PC-3 (cell line): ENCODE data around the gene NSMCE1. TPM values are rescaled to one million over a fixed set of nuclear protein-coding genes. Genes with fewer than 3 reads are reported as not detected.

ENCODE experiments used
- ATAC-seq: fragments of 200-7000 bp; cut with Tn5 transposase; 2 replicates; pipeline ENCODE4 v1.9.1; 2020; ENCODE audit warnings: mild to moderate bottlenecking, moderate library complexity
- BruUV-seq: library from RNA; stranded (reverse); fragments of 400-500 nt; replicated peaks from 2 replicates; lab custom pipeline; 2021; lab: Mats Ljungman, UMichigan
- CTCF ChIA-PET: fragments of 300-600 bp; sonication (Branson Sonifier 250); formaldehyde crosslinking; loops from one replicate; lab custom pipeline; 2022; ENCODE audit warnings: antibody characterized with exemption; lab: Charles Lee
- POLR2A ChIA-PET: fragments of 300-600 bp; sonication (Branson Sonifier 250); formaldehyde crosslinking; loops from one replicate; lab custom pipeline; 2022; ENCODE audit warnings: antibody characterized with exemption; ENCODE audit not compliant: unreplicated experiment; lab: Charles Lee
- DNase-seq: peaks from one replicate; pipeline ENCODE4 v3.0.0-alpha.2; 2015
- H2AFZ ChIP-seq: fragments of 300-600 bp; sonication (generic); 2 replicates; pipeline ENCODE4 v1.6.0; 2016; ENCODE audit warnings: antibody characterized with exemption, low read length
- H3F3A ChIP-seq: fragments of 300-600 bp; sonication (generic); one replicate; pipeline ENCODE4 v1.6.0; 2017; ENCODE audit warnings: antibody characterized with exemption, low read length, control low read depth, mild to moderate bottlenecking; ENCODE audit not compliant: unreplicated experiment
- H3K27ac ChIP-seq: fragments of 300-600 bp; sonication (generic); 2 replicates; pipeline ENCODE4 v1.5.1; 2016; ENCODE audit warnings: mild to moderate bottlenecking, low read length
- H3K27me3 ChIP-seq: fragments of 300-600 bp; sonication (generic); 2 replicates; pipeline ENCODE4 v1.6.1; 2016; ENCODE audit warnings: low read length, mixed read lengths
- H3K36me3 ChIP-seq: fragments of 300-600 bp; sonication (generic); 2 replicates; pipeline ENCODE4 v1.6.1; 2016; ENCODE audit warnings: low read depth, mixed run types, low read length, mixed read lengths
- H3K4me1 ChIP-seq: fragments of 300-600 bp; sonication (generic); 2 replicates; pipeline ENCODE4 v1.5.1; 2016; ENCODE audit warnings: low read length; ENCODE audit not compliant: insufficient read depth
- H3K4me2 ChIP-seq: fragments of 300-600 bp; sonication (generic); 2 replicates; pipeline ENCODE4 v1.6.0; 2016; ENCODE audit warnings: low read length
- H3K4me3 ChIP-seq: fragments of 300-600 bp; sonication (generic); 2 replicates; pipeline ENCODE4 v1.5.1; 2016; ENCODE audit warnings: mild to moderate bottlenecking, low read length, mixed read lengths
- H3K79me2 ChIP-seq: fragments of 300-600 bp; sonication (generic); 2 replicates; pipeline ENCODE4 v1.6.1; 2017; ENCODE audit warnings: low read length, mixed read lengths
- H3K9ac ChIP-seq: fragments of 300-600 bp; sonication (generic); 2 replicates; pipeline ENCODE4 v1.6.0; 2016; ENCODE audit warnings: mild to moderate bottlenecking, low read length
- H3K9me2 ChIP-seq: fragments of 300-600 bp; sonication (generic); replicated peaks from 2 replicates; pipeline ENCODE4 v1.6.1; 2016; ENCODE audit warnings: mixed run types, low read length, mixed read lengths
- H3K9me3 ChIP-seq: fragments of 300-600 bp; sonication (generic); 2 replicates; pipeline ENCODE4 v1.6.1; 2016; ENCODE audit warnings: low read length, mixed read lengths
- H4K20me1 ChIP-seq: fragments of 300-600 bp; sonication (generic); 2 replicates; pipeline ENCODE4 v1.6.1; 2016; ENCODE audit warnings: low read length, mixed read lengths
- EZH2 ChIP-seq: fragments of 300-600 bp; sonication (generic); IDR thresholded peaks from one replicate; pipeline ENCODE4 v1.6.1; 2017; ENCODE audit warnings: antibody characterized with exemption, mild to moderate bottlenecking, low read length; ENCODE audit not compliant: unreplicated experiment
- EZH2phosphoT487 ChIP-seq: fragments of 300-600 bp; sonication (generic); IDR thresholded peaks from 2 replicates; pipeline ENCODE4 v1.6.1; 2018; ENCODE audit warnings: mild to moderate bottlenecking, antibody characterized with exemption, low read length, borderline replicate concordance
- intact Hi-C: fragments of 100-400 bp; cut with micrococcal nuclease; formaldehyde crosslinking; loops from 2 replicates; pipeline ENCODE4 v1.9.0; 2023
- total RNA-seq: library from RNA; depleted of rRNA; stranded (reverse); fragments of >200 nt; gene quantifications from 2 replicates; pipeline ENCODE4 v1.2.3, GENCODE V29; 2014
- TF ChIP-seq, protein P1 (sequence below): fragments of 300-600 bp; sonication (generic); conservative IDR thresholded peaks from 2 replicates; pipeline ENCODE4 v1.5.1; 2017; ENCODE audit warnings: antibody characterized with exemption, low read depth, mild to moderate bottlenecking, low read length

Gene NSMCE1
- total RNA-seq, 1 experiment from 2014 or later: 32.5 TPM

DNA sequence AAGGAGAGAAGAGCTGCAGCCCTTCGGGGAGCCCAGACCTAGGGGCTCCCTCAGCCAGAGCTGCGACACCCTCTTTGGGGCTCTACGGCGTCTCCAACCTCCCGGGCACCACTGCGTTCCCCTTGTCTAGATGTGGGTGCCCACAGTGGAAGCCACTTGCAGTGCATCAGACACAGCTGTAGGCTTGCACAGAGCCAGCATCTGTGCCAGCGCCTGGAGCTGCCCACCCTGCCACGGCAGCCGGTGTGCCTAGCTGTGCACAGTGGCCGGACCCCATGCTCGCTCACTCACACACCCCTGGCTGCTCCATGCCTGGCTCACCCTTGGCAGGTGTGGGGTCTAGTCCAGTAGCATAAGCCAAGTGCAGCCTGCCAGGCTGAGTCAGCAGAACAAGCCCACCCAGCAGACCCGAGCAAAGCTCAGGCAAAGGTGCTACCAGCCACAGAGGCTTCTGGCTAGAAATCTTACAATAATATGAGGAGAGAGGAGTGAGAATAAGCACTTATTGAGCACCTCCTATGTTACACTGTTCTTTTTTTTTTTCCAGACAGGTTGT is 78.2 kb downstream of the NSMCE1 start:
- POLR2A ChIA-PET: no interaction called here
- no peak overlapping the region for H2AFZ ChIP-seq
- CTCF ChIA-PET: no interaction called here
- no peaks in the 10 kb centered on the region for H3K9me2 ChIP-seq
- H3K4me2 ChIP-seq: no peak overlapping the region
- H3K9ac ChIP-seq: no peak overlapping the region
- no peak for ATAC-seq
- H3K4me1 ChIP-seq: no peaks in the 10 kb centered on the region
- H3K27ac ChIP-seq: no peak overlapping the region
- TF ChIP-seq EZH2phosphoT487: no peak
- H3K36me3 ChIP-seq: no peaks in the 10 kb centered on the region
- no peaks in the 10 kb centered on the region for H4K20me1 ChIP-seq
- no TSS peak for BruUV-seq
- no peaks in the 10 kb centered on the region for H3K27me3 ChIP-seq
- no peak for DNase-seq
- H3K79me2 ChIP-seq: no peaks in the 10 kb centered on the region
- intact Hi-C loops: no loop called here
- H3F3A ChIP-seq: no peaks in the 10 kb centered on the region
- H3K9me3 ChIP-seq: no peaks in the 10 kb centered on the region
- no peak overlapping the region for H3K4me3 ChIP-seq

DNA sequence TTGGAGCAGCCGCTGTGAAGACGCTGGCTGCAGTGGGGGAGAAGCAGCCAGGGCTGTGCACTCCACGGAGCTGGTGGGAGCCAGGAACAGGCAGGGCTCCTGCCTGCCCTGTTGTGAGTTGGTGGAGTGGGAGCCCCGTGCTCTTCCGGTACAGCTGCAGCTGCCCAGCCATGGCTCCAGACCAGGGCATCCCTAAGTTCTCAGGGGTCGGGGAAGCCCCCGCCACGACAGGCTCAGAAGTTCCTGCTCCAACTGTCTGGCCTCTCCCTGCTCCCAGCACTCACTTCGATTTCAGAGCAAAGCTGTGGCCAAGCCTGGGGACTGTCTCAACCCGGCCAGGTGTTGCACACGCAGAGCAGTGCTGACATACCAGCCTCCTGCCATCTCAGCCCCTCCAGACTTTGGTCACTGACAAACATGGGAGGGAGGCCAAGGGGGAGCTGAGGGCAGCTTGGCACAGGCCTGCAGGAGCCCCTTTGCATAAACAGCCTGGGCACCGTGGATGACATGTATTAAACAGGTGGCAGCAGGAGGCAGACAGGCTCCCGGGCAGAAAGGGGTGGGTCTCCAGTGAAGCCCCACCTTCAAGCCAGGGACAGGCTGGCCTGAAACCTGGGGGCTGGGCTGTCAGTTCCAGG is 79.1 kb downstream of the NSMCE1 start:
- DNase-seq (no peak), ATAC-seq (no peak)
- POLR2A ChIA-PET: no interaction called here
- Histone ChIP-seq H3K9me2 (no peaks in the 10 kb centered on the region), H3K4me1 (no peaks in the 10 kb centered on the region), H3K9ac (no peak overlapping the region), H3K4me3 (no peak overlapping the region), H3F3A (no peaks in the 10 kb centered on the region), H3K79me2 (no peaks in the 10 kb centered on the region), H4K20me1 (no peaks in the 10 kb centered on the region), H3K4me2 (no peak overlapping the region), H3K27me3 (no peaks in the 10 kb centered on the region), H3K9me3 (no peaks in the 10 kb centered on the region), H2AFZ (no peak overlapping the region), H3K36me3 (no peaks in the 10 kb centered on the region), H3K27ac (no peak overlapping the region)
- no peak for TF ChIP-seq EZH2
- TF ChIP-seq, protein P1, sequence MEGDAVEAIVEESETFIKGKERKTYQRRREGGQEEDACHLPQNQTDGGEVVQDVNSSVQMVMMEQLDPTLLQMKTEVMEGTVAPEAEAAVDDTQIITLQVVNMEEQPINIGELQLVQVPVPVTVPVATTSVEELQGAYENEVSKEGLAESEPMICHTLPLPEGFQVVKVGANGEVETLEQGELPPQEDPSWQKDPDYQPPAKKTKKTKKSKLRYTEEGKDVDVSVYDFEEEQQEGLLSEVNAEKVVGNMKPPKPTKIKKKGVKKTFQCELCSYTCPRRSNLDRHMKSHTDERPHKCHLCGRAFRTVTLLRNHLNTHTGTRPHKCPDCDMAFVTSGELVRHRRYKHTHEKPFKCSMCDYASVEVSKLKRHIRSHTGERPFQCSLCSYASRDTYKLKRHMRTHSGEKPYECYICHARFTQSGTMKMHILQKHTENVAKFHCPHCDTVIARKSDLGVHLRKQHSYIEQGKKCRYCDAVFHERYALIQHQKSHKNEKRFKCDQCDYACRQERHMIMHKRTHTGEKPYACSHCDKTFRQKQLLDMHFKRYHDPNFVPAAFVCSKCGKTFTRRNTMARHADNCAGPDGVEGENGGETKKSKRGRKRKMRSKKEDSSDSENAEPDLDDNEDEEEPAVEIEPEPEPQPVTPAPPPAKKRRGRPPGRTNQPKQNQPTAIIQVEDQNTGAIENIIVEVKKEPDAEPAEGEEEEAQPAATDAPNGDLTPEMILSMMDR: no peak
- TF ChIP-seq EZH2phosphoT487: no peak
- CTCF ChIA-PET: no interaction called here
- no TSS peak for BruUV-seq
- intact Hi-C loops: no loop called here

DNA sequence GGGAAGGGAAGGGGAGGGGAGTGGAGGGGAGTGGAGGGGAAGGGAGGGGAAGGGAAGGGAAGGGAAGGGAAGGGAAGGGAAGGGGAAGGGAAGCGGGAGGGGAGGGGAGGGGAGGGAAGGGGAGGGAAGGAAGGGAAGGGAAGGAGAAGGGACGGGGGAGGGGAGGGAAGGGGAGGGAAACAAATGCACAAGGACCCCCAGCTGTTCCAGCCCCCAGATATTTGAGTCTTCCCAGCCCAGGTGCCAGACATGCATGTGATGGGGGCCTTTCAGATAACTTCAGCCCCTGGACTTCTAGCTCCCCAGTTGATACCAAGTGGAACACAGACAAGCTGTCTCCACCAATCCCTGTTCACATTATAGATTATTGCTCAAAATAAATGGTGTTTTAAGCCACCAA is 79.9 kb downstream of the NSMCE1 start:
- Histone ChIP-seq H3K9me3 (no peaks in the 10 kb centered on the region), H3K36me3 (no peaks in the 10 kb centered on the region), H2AFZ (no peak overlapping the region), H3K27ac (no peak overlapping the region), H3K4me1 (no peaks in the 10 kb centered on the region), H3K4me3 (no peak overlapping the region), H4K20me1 (no peaks in the 10 kb centered on the region), H3K9me2 (no peaks in the 10 kb centered on the region), H3K79me2 (no peaks in the 10 kb centered on the region), H3K27me3 (no peaks in the 10 kb centered on the region), H3K4me2 (no peak overlapping the region), H3K9ac (no peak overlapping the region), H3F3A (no peaks in the 10 kb centered on the region)
- no peak for TF ChIP-seq EZH2
- TF ChIP-seq EZH2phosphoT487: no peak
- TF ChIP-seq, protein P1: no peak
- no peak for DNase-seq
- no TSS peak for BruUV-seq
- POLR2A ChIA-PET: no interaction called here
- intact Hi-C loops: no loop called here
- ATAC-seq: no peak
- CTCF ChIA-PET: no interaction called here
